GM10847 (cell line): Measurements from ENCODE around the gene MRC2.

Experiments used
- POLR2A ChIP-seq: IDR thresholded peaks from 2 replicates; pipeline ENCODE4 v1.6.1; 2011; ENCODE audit not compliant: insufficient read length; ENCODE audit errors: extremely low read depth

MRC2 gene

DNA sequence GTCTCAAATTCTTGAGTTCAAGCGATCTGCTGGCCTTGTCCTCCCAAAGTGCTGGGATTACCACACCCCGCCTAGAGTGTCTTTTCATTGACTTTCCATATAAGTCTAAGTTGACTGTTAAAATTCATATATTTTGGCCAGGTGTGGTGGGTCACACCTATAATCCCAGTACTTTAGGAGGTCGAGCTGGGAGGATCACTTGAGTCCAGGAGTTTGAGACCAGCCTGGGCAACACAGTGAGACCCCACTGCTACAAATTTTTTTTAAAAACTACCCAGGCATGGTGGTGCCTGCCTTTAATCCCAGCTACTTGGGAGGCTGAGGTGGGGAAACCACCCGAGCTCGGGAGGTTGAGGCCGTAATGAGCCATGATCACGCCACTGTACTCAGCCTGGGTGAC is 21.9 kb upstream of the MRC2 start:
- TF ChIP-seq POLR2A, result no peak

DNA sequence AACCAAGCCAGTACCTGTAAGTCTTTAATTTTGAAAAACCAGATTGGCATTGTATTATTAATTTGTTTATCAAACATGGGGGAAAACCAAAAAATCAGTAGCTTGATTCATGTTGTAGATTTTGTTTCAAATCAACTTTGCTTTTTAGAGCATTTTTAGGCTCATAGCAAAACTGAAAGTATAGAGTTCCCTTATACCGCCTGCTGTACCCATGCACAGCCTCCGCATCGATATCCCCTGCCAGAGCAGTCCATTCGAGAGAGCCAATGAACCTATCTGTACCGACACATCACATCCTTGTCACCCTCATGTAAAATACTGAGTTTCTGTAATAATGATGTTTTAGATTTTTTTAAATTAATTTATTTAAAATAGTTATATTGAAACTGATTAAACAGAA is 16.2 kb upstream of the MRC2 start:
- no peak for TF ChIP-seq POLR2A

DNA sequence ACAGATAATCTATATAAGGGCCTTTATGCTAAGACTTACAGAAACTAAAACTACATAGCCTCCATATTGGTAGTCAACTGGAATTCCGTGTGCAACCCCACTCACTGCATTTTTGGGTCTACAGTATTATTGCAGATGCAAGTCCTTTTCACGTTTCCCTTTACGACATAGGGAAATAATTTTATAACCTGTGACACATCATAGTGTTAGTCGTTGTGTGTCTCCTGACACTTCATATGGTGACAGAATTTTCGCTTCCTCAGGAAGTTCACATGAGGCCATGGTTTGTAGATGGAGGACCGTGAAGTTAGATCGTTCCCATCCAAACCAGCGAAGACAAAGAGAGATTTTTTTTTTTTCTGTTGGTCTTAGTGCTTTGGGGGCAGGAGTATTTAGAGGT is 15.7 kb upstream of the MRC2 start:
- TF ChIP-seq POLR2A, result no peak

DNA sequence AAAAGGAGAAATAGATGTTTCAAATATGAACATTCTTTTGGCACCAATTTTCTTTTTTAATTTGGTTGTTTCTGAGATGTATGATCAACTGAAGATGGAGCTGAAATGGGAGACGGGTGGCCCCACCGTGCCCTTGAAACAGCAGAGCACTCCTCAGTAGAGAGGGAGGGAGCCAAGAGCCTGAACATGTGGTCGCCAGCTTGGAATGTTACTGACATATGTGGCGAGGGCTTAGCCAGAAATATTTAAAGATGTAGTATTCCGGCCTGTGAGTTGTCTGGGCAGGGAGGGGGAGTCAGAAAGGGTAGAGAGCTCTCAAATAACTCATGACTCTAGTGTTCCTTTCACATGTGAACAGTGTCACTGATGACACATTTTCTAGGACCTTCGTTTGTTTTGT is 13.3 kb upstream of the MRC2 start:
- no peak for TF ChIP-seq POLR2A

DNA sequence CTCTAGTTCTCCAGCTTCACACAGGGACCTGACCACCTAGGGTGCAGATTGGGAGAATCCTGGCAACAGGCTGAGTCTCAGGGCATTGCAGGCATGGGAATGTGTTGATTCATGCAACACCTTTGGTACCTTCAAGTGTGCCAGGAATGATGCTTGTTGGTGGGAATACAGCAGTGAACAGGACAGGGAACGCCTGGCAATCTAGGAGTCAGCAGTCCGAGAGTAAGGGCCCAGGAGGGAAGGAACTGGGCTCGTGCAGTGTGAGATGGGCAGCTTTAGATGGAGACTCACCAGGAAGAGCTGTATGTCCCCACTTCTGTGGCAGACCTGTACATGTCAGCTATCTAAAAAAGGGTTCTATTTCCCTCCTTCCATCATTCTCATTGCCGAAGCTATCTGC is 12.0 kb upstream of the MRC2 start:
- TF ChIP-seq POLR2A, result no peak

DNA sequence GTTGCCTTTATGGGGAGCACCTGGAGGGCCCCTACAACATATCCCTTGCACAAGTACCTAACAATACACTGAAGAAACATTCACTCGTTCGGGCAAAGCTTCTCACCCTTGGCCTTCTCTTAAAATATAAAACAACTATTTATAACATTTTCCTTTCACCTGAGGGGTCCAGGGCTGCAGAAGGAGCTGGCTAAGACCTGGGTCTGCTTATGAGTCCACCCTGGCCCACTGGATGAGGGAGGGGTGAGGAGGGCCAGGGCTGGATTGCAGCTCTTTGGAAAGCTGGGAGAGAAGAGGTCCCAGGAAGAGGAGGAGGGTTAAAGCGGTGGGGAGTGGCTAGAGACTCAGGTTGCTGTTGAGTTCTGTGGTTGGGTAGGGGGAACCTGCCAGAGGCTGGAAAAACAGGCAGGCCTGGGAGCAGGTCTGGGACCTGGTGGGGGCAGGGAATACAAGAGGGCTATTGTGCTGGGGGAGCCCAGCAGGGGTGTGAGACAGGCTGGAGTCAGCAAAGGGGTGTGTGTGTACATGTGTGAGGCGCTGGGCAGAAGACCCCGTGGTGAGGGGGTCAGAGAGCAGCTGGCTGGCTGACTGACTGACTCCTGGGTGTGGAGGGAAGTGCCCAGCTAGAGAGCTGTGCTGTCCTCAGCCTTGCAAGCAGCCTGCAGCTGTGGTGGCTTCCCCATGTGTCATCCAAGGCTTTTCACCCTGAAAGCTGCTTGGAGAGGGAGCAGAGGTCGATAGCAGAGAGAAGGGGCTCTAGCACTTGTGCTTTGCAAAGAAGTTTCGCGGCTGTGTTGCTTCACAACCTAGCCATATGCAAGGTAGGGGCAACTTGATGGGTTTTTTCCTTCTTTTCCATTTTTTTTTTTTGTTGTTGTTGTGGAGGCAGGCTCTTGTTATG is 10.2 kb upstream of the MRC2 start:
- no peak for TF ChIP-seq POLR2A

DNA sequence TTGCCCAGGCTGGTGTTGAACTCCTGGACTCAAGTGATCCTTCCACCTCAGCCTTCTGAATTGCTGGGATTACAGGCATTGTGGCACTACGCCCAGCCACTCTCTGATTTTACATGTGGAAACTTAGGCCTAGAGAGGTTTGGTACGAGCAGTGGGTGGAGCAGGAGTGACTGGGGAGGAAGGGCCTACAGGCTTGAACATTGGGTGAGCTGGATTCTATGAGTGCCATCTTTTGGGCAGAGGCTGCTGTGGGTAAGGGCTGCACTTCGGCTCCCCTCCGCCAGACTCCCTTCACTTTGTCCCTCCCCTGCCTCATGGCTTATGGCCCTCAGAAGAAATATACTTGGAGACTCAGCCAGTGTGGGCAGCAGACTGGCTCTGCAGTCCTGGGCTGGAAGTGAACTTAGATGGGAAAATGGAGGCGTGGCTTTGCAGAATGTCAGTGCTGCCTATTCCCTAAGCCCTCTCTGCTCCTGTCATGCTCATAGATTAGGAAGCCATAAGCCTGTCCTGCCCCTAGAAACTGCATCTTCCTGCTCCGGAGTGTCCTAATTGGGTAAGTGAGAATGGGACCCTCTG is 9.5 kb upstream of the MRC2 start:
- TF ChIP-seq POLR2A, result no peak

DNA sequence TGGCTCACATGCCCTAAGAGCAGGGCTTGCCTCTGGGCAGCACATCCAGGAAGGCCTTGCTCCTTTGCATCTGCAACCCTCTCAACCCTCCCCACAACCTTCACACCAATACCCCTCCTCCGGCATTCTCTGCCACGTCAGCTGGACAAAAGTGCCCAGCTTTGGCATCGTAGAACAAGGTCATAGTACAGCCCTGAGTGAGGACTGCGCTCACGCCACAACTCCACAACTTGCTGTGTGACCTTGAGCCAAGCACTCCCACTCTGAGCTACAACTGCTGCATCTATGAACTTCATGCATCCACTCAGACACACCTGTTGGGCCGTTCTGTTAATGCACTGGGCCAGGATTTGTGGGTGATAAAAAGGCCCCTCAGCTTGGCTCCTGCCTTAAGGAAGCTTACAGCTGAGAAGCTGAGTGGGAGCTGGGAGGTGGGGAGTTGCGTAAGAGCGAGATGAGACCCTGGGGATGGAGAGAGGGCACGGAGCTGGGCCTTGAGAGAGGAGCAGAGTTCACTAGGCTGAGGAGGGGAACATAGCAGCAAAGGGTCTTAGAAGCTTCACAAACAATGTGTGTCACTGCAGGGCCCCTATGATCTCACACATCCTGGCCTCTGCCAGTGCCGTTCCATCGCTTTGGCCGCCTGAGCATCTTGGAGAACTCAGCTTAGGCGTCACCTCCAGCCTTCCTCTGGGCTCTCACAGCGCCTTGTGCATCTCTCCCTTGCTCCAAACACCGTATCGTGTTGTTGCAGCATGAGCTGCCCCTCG is 8.6 kb upstream of the MRC2 start:
- TF ChIP-seq POLR2A, result no peak

DNA sequence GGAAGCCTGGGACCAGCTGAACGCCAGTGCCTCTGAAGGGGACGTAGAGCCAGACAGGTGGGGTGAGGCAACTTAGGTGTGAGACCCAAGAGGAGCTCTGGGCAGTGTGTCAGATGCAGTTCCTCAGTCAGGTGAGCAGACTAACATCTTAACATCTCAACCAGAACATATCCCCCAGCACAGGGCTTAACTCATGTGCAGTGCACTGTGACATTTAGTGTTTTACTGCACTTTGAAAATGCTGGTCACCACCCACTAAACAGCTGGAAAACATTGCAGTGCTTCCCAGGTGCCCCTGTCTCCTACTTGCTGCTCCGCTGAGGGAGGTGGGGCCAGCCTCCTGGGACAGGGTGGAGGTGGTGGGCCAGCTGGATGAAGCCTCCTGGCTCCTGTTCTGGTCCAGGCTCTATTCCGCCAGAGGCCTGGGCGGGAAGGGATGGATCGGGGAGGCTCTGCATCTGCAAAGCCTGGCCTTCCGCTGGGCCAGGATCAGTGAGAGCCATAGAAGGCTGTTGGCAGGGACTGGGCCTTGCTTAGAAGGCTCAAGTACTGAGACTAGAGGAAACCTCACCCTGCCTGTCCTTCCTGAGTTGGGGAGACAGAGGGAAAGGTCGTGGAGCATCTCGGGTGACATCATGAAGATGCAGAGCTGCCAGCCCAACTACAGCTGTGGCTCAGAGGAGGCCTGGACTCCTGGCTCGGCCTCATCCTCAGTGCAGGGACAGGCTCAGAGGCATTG is 7.9 kb upstream of the MRC2 start:
- TF ChIP-seq POLR2A, result no peak

DNA sequence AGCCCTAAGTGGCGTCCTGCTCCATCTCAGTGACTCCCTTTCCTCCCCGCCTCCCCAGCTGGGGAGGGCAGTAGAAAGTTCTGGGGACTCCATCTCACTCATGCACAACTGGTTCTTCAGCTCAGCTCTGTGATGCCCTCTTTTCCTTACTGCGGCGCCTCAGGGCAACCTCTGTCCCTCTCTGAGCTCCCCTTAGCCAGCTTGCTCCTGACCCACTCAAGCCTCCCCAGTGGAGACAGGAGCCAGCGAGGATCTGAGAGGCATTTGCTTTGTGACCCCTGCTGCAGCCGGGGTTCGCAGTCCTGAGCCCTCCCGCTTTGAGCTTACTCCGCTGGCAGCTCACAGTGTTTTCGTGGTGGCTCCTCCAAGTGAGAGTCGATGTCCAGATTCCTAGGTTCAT is 6.2 kb upstream of the MRC2 start:
- no peak for TF ChIP-seq POLR2A

DNA sequence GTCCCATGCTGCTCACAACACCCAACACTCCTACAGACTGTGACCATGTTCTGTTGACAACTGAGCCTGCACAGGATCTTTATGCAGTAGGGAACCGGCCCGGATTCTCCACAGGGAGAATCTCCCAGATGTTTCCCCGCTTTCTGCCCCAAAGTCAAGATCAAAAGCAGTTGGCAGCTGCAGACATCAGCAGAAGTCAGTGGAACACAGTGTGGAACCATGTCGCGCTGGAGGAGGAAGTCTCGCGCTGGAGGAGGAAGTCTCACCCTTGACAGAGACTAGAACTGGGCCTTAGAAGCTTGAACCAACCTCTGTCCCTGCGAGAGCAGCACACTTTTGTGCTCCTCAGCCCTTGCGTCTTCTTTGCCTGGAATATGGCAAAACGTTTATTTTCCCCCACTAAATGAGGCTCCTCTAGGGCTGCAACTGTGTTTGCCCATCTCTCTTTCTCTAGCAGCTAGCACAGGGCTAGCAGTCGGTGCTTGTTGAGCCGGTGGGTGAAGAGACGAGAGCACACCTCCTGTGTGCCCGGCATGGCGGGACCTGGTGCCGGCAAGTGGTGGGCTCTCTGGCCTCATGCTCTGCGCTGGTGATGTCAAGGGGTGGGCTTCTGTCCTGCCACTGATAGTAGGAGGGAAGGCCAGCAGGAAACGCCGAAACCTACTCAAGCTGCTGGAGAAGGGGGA is 2.1 kb upstream of the MRC2 start:
- TF ChIP-seq POLR2A, result no peak

DNA sequence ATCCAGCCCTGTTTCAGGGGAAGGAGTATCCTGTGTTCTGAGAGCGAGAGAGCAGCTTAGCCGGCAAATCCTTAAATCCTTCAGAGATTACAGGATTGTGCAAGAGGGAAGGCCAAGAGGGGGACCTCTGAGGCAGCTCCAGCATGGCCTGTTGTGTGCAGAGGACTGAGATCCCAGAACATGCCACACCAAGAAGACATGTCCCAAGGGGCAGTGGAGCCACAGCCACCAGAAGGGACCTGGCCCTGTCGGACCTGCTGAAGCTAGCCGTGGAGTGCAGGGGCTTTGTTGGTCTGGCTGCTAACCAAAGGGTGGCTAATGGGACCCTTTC is 1.6 kb upstream of the MRC2 start:
- no peak for TF ChIP-seq POLR2A

DNA sequence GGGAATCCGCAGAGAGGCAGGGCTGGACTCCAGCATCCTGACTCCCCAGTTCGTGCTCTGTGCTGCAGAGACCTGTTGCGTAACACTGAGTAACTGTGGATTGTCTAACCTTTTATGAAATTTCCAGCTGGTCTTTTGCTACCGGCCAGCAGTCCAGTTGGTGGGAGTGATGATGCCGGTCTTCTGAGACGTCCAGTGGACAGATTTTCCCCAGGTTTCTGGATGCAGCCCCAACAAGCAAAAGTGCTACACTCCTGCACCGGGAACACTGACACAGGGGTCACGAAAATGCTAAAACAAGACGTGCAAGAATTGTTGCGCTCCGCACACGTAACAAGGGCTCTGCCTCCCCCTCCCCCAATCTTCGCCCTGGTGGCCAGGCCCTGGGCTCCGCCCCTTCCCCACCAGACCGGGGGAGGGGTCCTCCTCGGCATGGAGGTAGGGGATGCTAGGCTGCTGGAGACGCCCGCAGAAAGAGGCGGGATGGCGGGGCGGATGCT is 701 bp upstream of the MRC2 start:
- TF ChIP-seq POLR2A, result no peak

DNA sequence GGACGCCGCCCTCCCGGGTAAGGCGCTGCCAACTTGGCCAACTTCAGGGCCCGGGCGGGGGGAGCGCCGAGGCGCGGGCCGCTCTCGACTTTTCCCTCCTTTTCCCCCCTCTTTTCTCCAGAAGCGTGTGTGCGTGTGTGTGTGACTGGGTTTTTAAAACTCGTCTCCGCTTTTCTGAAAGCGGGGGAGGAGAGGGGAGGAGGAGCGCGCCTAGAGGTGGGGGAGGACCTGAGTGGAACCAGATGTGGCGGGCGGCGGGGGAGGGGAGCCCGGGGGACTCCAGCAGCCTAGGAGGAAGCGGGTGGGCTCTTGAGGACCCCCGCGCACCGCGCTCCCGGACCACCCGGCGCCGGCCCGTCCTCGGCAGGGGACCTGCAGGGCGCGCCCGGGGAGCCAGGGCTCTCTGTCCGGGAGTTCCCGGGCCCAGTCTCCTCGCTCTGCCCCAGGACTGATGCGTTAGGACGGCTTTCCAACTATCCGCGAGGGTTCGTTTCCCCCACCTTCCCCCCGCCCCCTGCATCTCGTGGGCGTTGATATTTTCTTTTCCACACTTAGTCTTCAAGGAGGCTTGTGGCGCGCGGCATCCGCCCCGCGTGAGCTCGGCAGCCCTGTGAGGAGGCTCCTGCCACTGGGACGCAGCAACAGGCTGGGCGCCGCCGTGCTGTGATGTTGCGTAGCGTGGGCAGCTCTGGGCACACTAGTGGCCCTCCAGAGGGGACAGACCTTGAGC is 599 bp downstream of the MRC2 start:
- TF ChIP-seq POLR2A, result no peak
